ENCODE data around the gene DCAF8L2.
"Not testable (repeated sequence)": the region's sequence is repeated elsewhere in the genome, so short reads cannot be mapped to it uniquely, and the experiment has no call there.

The DCAF8L2 gene

GRCh38 chrX:27679281-27679680 is 89.1 kb downstream of the DCAF8L2 start:
- DNase-seq (ENCODE audit: low read depth in 2 of 2), result no peak

DNA sequence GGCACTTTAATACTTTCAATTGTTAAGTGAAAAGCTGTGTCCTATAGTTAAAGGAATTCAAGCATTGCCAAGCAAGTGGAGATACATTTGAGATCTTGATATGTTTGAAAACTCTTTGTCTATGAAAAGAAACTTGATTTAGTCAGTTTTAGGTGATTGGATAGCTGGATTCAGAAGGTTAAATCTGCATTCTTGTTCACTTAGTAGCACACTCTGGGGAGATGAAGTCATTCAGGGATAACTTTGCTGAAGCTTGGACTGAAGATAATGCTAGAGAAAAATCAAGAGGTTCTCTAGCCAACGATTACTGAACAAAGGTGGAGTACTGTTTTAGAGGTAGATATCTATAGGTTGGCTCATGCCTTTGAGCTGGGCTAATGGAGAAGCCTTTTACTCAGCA is 90.6 kb downstream of the DCAF8L2 start:
- DNase-seq (ENCODE audit: low read depth in 2 of 2), result no peak

GRCh38 chrX:27683566-27684208 is 93.5 kb downstream of the DCAF8L2 start:
- not testable (repeated sequence) for DNase-seq (ENCODE audit: low read depth in 2 of 2)

- no peak for DNase-seq (ENCODE audit: low read depth in 2 of 2)
Measured at GRCh38 chrX:27694667-27695066, 104.5 kb downstream of the DCAF8L2 start.

DNA sequence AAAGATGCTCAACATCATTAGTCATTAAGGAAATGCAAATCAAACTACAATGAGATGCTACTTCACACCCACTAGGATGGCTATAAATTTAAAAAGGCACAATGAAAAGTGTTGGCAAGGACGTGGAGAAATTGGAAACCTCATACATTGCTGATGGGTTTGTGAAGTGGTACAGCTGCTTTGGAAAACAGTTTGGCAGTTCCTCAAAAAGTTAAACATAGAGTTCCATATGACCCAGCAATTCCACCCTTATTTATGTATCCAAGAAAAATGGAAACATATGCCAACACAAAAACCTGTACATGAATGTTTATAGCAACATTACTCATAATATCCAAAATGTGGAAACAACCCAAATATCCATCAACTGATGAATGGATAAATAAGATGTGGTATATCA is 116.4 kb downstream of the DCAF8L2 start:
- no peak for DNase-seq (ENCODE audit: low read depth in 2 of 2)

GRCh38 chrX:27715610-27716009 is 125.5 kb downstream of the DCAF8L2 start:
- no peak for DNase-seq (ENCODE audit: low read depth in 2 of 2)

GRCh38 chrX:27728291-27728690 is 138.1 kb downstream of the DCAF8L2 start:
- DNase-seq (ENCODE audit: low read depth in 2 of 2), result no peak

GRCh38 chrX:27731962-27732361 is 141.8 kb downstream of the DCAF8L2 start:
- DNase-seq (ENCODE audit: low read depth in 2 of 2), result no peak

DNA sequence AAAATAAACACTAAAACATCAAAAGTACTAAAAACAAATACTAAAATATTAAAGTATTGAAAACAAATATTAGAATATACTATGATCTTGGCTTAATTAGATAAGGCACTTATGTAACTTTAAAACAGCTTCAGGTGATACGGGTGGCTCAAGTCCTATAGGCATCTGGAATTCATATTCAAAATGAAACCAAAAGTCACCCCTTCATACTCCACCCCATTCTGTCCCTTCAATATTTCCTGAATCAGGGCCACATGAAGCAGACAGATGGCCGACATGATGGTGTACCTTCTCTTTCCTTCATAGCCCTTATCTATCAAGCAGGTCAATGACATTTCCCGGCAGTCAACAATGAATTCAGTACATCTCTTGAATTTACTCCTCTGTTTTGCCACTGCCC is 145.8 kb downstream of the DCAF8L2 start:
- no peak for DNase-seq (ENCODE audit: low read depth in 2 of 2)

DNA sequence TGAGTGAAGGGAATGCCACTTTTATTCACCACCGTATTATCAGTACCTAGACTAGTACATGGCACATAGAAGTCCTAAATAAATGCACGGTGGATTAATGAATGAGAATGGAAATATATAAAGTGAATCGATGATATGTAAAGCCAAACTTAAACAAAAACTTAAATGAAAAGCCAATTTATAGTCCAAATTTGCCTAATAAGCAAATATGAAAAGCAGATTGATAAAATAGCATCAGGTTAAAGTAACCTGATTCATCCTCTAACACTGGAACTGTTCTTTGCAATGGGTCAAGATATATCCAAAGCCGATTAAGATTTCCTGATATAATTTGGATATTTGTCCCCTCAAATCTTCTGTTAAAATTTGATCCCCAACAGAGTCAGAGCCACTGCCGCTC is 150.8 kb downstream of the DCAF8L2 start:
- no peak for DNase-seq (ENCODE audit: low read depth in 2 of 2)

- DNase-seq (ENCODE audit: low read depth in 2 of 2), result not testable (repeated sequence)
Measured at GRCh38 chrX:27743521-27743920, 153.4 kb downstream of the DCAF8L2 start.

- no peak for DNase-seq (ENCODE audit: low read depth in 2 of 2)
Measured at GRCh38 chrX:27746516-27746915, 156.4 kb downstream of the DCAF8L2 start.

- not testable (repeated sequence) for DNase-seq (ENCODE audit: low read depth in 2 of 2)
Measured at GRCh38 chrX:27750298-27750697, 160.2 kb downstream of the DCAF8L2 start.

DNA sequence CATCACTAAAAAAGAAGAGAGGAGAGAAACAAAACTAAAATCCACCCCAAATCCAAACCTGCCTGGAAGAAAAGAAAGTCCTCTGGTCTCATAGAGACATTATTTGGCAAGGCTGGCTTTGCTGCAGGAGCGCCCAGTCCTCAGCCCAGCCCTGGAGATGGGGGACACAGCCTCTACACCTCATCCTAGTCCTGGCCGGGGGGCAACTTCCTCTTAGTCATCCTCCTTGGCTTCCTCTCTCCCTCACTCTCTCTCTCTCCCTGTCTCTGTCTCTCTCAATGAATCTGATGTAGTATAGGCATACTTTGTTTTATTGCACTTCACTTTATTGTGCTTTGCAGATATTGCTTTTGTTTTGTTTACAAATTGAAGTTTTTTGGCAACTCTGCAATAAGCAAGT is 161.8 kb downstream of the DCAF8L2 start:
- no peak for DNase-seq (ENCODE audit: low read depth in 2 of 2)

- no peak for DNase-seq (ENCODE audit: low read depth in 2 of 2)
Measured at GRCh38 chrX:27765718-27766117, 175.6 kb downstream of the DCAF8L2 start.

- no peak for DNase-seq (ENCODE audit: low read depth in 2 of 2)
Measured at GRCh38 chrX:27767387-27767786, 177.2 kb downstream of the DCAF8L2 start.

- DNase-seq (ENCODE audit: low read depth in 2 of 2), result no peak
Measured at GRCh38 chrX:27775984-27776383, 185.8 kb downstream of the DCAF8L2 start.

GRCh38 chrX:27796640-27797257 is 206.6 kb downstream of the DCAF8L2 start:
- DNase-seq (ENCODE audit: low read depth in 2 of 2), result no peak

- DNase-seq (ENCODE audit: low read depth in 2 of 2), result no peak
Measured at GRCh38 chrX:27797575-27797974, 207.4 kb downstream of the DCAF8L2 start.

All from activated CD8-positive, alpha-beta memory T cell treated with anti-CD3 and anti-CD28 coated beads for 4 hours (primary cell).